Renal cortex interstitium (tissue), 3 donors: ENCODE measurements around the gene GPC5. TPM values are rescaled to one million over a fixed set of nuclear protein-coding genes. Genes with fewer than 3 reads are reported as not detected.

Source experiments
- polyA plus RNA-seq, 3 donors: library from polyadenylated mRNA; unstranded; fragments of 120-200 nt; gene quantifications; one replicate each; pipeline ENCODE4 v1.2.1, GENCODE V29; 2013; ENCODE audit not compliant: insufficient read length in 3 of 3

Gene GPC5
- polyA plus RNA-seq, 3 donors = 3.5 to 4.5 (median 4.4) TPM

Other genes starting within 250 kb of the GPC5 start
- 1 to 10 TPM; 3.2 to 6.6 (median 5.1) TPM for gene MIR17HG, start 50.9 kb upstream of the GPC5 start, polyA plus RNA-seq